DND-41 (cell line): ENCODE measurements around the gene MEPCE.
"Not testable (repeated sequence)": the region's sequence is repeated elsewhere in the genome, so short reads cannot be mapped to it uniquely, and the experiment has no call there.

Experiments
- ATAC-seq: fragments of 200-7000 bp; cut with Tn5 transposase; 3 replicates; pipeline ENCODE4 v1.9.1; 2021; ENCODE audit warnings: low read depth; ENCODE audit not compliant: insufficient read depth
- DNase-seq: peaks from one replicate; pipeline ENCODE4 v3.0.0-alpha.2; 2020
- H2AFZ ChIP-seq: 2 replicates; pipeline ENCODE4 v1.6.0; 2012; ENCODE audit warnings: low read depth, low read length
- H3K27ac ChIP-seq: 2 replicates; pipeline ENCODE4 v1.5.1; 2012; ENCODE audit warnings: low read length, inconsistent platforms
- H3K27me3 ChIP-seq: fragments of 200-600 bp; sonication (generic); 2 replicates; pipeline ENCODE4 v1.6.0; 2012; ENCODE audit warnings: low read length, mild to moderate bottlenecking, inconsistent platforms; ENCODE audit not compliant: insufficient read depth, poor library complexity
- H3K36me3 ChIP-seq: 2 replicates; pipeline ENCODE4 v1.5.1; 2012; ENCODE audit warnings: low read length, inconsistent platforms; ENCODE audit not compliant: insufficient read depth
- H3K4me1 ChIP-seq: 2 replicates; pipeline ENCODE4 v1.5.1; 2012; ENCODE audit warnings: mild to moderate bottlenecking, low read length; ENCODE audit not compliant: insufficient read depth
- H3K4me2 ChIP-seq: 2 replicates; pipeline ENCODE4 v1.6.0; 2012; ENCODE audit warnings: mild to moderate bottlenecking, moderate library complexity, low read length, inconsistent platforms; ENCODE audit not compliant: insufficient read depth
- H3K4me3 ChIP-seq, 2 experiments: fragments of 200-600 bp in 1 of 2; shearing (Covaris generic) in 1 of 2; 2 replicates each; pipeline ENCODE4 v1.5.1; 2012 to 2016; ENCODE audit warnings: inconsistent platforms in 2 of 2, low read length in 2 of 2, mild to moderate bottlenecking in 2 of 2, low read depth in 1 of 2, moderate library complexity in 1 of 2
- H3K79me2 ChIP-seq: 2 replicates; pipeline ENCODE4 v1.6.0; 2012; ENCODE audit warnings: low read length, inconsistent platforms; ENCODE audit not compliant: insufficient read depth
- H3K9ac ChIP-seq: 2 replicates; pipeline ENCODE4 v1.6.0; 2012; ENCODE audit warnings: low read depth, mild to moderate bottlenecking, inconsistent platforms, low read length, moderate library complexity
- H3K9me3 ChIP-seq: 2 replicates; pipeline ENCODE4 v1.5.1; 2012; ENCODE audit warnings: low read length, moderate library complexity, mild to moderate bottlenecking, inconsistent platforms; ENCODE audit not compliant: insufficient read depth, severe bottlenecking
- H4K20me1 ChIP-seq: 2 replicates; pipeline ENCODE4 v1.6.0; 2012; ENCODE audit warnings: low read length; ENCODE audit not compliant: insufficient read depth
- EZH2 ChIP-seq: IDR thresholded peaks from 3 replicates; pipeline ENCODE4 v1.6.1; 2012; ENCODE audit warnings: borderline replicate concordance, low read depth, mild to moderate bottlenecking, moderate library complexity, low read length, inconsistent platforms; ENCODE audit not compliant: severe bottlenecking
- TF ChIP-seq, protein P1 (sequence below): IDR thresholded peaks from 2 replicates; pipeline ENCODE4 v1.5.1; 2012; ENCODE audit warnings: borderline replicate concordance, low read length, moderate library complexity, mild to moderate bottlenecking; ENCODE audit not compliant: poor library complexity, severe bottlenecking; ENCODE audit errors: extremely low read depth

The MEPCE gene

DNA sequence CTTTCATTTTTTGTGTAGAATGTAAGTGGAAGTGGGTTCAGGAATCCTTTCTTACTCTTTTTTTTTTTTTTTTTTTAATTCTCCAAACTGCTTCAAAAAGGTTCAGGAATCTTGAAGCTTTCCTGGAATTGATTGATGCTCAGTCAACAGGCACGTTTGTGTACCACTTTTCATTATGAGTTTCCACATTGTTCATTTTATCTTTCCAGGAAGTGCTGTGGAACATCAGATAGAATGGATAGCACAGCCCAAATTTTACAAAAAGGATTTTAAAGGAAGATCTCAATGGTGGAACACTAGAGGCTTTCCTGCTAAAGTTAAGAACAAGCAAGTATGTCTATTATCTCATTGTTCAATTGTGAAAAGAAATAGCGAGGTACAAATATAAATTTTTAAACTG is 8.5 kb downstream of the MEPCE start:
- no peak overlapping the region for H2AFZ ChIP-seq
- no peak overlapping the region for H3K4me2 ChIP-seq
- peaks cover 18% of the 10 kb centered on the region; the same call in 1 of the 2 replicates for H4K20me1 ChIP-seq
- ATAC-seq, result no peak
- no peaks in the 10 kb centered on the region for H3K9me3 ChIP-seq
- DNase-seq, result no peak
- TF ChIP-seq, protein P1, sequence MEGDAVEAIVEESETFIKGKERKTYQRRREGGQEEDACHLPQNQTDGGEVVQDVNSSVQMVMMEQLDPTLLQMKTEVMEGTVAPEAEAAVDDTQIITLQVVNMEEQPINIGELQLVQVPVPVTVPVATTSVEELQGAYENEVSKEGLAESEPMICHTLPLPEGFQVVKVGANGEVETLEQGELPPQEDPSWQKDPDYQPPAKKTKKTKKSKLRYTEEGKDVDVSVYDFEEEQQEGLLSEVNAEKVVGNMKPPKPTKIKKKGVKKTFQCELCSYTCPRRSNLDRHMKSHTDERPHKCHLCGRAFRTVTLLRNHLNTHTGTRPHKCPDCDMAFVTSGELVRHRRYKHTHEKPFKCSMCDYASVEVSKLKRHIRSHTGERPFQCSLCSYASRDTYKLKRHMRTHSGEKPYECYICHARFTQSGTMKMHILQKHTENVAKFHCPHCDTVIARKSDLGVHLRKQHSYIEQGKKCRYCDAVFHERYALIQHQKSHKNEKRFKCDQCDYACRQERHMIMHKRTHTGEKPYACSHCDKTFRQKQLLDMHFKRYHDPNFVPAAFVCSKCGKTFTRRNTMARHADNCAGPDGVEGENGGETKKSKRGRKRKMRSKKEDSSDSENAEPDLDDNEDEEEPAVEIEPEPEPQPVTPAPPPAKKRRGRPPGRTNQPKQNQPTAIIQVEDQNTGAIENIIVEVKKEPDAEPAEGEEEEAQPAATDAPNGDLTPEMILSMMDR, result no peak
- TF ChIP-seq EZH2, result no peak
- H3K36me3 ChIP-seq, result peaks cover 29% of the 10 kb centered on the region
- no peak overlapping the region for H3K9ac ChIP-seq
- H3K27ac ChIP-seq, result no peak overlapping the region
- H3K27me3 ChIP-seq, result no peaks in the 10 kb centered on the region
- peaks cover 31% of the 10 kb centered on the region for H3K4me1 ChIP-seq
- peaks cover 31% of the 10 kb centered on the region for H3K79me2 ChIP-seq
- H3K4me3 ChIP-seq, result no peak overlapping the region

DNA sequence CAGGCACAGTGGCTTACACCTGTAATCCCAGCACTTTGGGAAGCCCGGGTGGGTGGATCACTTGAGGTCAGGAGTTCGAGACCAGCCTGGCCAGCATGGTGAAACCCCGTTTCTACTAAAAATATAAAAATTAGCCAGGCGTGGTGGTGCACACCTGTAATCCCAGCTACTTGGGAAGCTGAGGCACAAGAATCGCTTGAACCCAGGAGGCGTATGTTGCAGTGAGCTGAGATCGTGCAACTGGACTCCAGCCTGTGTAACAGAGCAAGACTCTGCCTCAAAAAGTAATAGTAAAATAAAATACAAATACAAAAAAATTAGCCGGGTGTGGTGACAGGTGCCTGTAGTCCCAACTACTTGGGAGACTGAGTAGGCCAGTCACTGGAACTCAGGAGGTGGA is 9.1 kb downstream of the MEPCE start:
- not testable (repeated sequence) for H3K4me2 ChIP-seq, DNase-seq, H3K27me3 ChIP-seq, H3K9me3 ChIP-seq, H2AFZ ChIP-seq, H3K9ac ChIP-seq, ATAC-seq, H3K4me3 ChIP-seq, H3K27ac ChIP-seq
- Histone ChIP-seq H3K4me1 (peaks cover 26% of the 10 kb centered on the region), H3K79me2 (peaks cover 26% of the 10 kb centered on the region), H3K36me3 (peaks cover 23% of the 10 kb centered on the region), H4K20me1 (peaks cover 13% of the 10 kb centered on the region; the same call in 1 of the 2 replicates)

DNA sequence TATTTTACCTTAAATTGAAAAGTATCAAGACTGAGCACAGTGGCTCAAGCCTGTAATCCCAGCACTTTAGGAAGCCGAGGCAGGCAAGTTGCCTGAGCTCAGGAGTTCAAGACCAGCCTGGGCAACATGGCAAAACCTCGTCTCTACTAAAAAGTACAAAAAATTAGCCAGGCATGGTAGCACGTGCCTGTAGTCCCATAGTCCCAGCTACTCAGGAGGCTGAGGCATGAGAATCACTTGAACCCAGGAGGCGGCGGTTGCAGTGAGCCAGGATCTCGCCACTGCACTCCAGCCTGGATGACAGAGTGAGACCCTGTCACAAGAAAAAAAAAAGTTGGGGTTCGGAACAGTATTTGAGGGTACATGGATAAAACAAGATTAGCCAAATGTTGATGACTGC is 9.6 kb downstream of the MEPCE start:
- peaks cover 21% of the 10 kb centered on the region for H3K79me2 ChIP-seq
- H3K9ac ChIP-seq, H3K9me3 ChIP-seq, H3K4me3 ChIP-seq, H3K4me2 ChIP-seq, ATAC-seq, H2AFZ ChIP-seq, H4K20me1 ChIP-seq, H3K27me3 ChIP-seq, DNase-seq, H3K27ac ChIP-seq: not testable (repeated sequence)
- peaks cover 18% of the 10 kb centered on the region for H3K36me3 ChIP-seq
- H3K4me1 ChIP-seq, result peaks cover 26% of the 10 kb centered on the region

DNA sequence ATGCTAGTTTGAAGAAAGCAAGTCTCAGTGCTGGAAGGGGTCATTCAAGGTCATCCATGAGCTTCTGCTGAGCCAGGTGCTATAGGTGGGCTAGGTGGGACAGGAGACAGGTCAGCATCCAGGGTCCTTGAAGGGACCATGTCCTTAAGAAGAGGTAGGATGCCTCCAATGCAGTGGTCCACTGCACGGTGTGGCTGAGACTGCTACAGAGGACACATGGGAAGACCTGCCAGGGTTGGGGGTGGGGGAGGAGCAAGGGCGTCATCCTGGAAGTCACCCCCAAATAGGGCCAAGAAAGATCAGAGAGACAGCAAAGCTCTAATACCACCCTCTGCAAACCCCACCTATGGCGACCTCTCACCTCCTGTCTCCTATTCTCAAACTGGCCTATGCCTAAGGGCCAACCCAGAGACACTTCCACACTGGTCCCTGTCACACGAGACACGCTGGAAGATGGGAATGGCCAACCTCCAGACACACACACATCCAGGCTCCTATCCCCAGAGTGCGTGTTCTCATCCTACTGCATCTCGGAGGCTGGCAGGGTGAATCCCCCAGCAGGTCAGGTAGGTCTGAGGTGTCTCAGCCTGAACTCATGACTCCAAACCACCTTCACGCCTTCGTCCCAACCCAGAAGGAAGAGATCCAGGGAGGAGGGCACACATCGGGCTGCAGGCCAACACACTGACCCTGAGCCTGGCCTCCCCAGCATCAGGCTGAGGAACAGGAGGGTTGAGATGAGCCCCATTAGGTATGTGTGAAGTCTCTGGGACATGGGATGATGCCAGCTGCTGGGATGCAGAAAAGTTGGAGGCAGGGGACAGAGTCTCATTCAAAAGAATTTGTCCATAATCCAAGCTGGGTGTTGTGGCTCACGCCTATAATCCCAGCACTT is 12.3 kb downstream of the MEPCE start:
- no peak for DNase-seq
- H3K9ac ChIP-seq, result no peak overlapping the region
- H3K79me2 ChIP-seq, result no peaks in the 10 kb centered on the region
- H4K20me1 ChIP-seq, result no peaks in the 10 kb centered on the region
- H3K4me2 ChIP-seq, result no peak overlapping the region
- H3K36me3 ChIP-seq, result no peaks in the 10 kb centered on the region
- H3K4me1 ChIP-seq, result peaks cover 35% of the 10 kb centered on the region
- H3K4me3 ChIP-seq, result no peak overlapping the region
- no peak overlapping the region for H2AFZ ChIP-seq
- no peaks in the 10 kb centered on the region for H3K9me3 ChIP-seq
- ATAC-seq, result no peak
- H3K27ac ChIP-seq, result no peak overlapping the region; the same call in 1 of the 2 replicates
- no peaks in the 10 kb centered on the region for H3K27me3 ChIP-seq
- no peak for TF ChIP-seq EZH2
- TF ChIP-seq, protein P1, result no peak
